ENCODE results near the gene DUSP10. TPM values are rescaled to one million over a fixed set of nuclear protein-coding genes. Genes with fewer than 3 reads are reported as not detected.

DUSP10 gene
- total and polyA plus RNA-seq, 2 of the 13 experiments (the other 11 are each of a cell fraction or from before 2014, with no cell fraction given): 2.1 to 4.4 TPM

DNA sequence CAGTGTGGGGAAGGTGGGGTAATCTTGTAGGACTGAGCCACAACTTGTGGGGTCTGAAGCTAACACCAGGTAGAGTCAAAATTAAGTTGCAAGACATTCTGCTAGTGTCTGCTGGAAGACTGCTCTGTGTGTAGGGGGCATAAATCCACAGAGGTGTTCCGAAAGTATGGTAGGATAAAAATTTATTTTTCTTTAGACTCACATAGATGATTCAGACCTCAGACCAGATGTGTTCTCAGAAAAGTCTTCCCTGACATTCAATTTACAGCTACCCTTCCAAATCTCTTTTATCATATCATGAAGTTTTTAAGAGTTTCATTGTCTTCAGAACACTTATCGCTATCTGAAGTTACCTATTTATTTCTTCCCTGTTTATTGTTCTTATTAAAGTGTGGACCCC, 21.3 kb downstream of the DUSP10 start:
- no peaks in the 10 kb centered on the region for H3K36me3 ChIP-seq (replicated peaks in 1 of 2; ENCODE audit: control insufficient read depth in 1 of 2, insufficient read depth in 2 of 2, low read length in 2 of 2)
- WGBS (ENCODE audit: low lambda C conversion rate): 98% methylated on average over 2 of the region's 2 CpGs
- peaks cover 46% of the 10 kb centered on the region for H3K4me1 ChIP-seq (ENCODE audit: insufficient read depth, low read length)
- no peak overlapping the region for H3K9ac ChIP-seq (ENCODE audit: insufficient read depth, low read depth, low read length)
- no peak for TF ChIP-seq SNAPC2 (CRISPR knock-in tag; IDR thresholded peaks at IDR 0.05)
- TF ChIP-seq ERF (CRISPR knock-in tag; IDR thresholded peaks at IDR 0.05): no peak
- TF ChIP-seq SIX4 (CRISPR knock-in tag; IDR thresholded peaks at IDR 0.05): no peak
- no peak for TF ChIP-seq ZSCAN29 (CRISPR knock-in tag; conservative IDR thresholded peaks at IDR 0.05)
- no peak for TF ChIP-seq ZNF3 (CRISPR knock-in tag; IDR thresholded peaks at IDR 0.05)
- TF ChIP-seq, protein P1, sequence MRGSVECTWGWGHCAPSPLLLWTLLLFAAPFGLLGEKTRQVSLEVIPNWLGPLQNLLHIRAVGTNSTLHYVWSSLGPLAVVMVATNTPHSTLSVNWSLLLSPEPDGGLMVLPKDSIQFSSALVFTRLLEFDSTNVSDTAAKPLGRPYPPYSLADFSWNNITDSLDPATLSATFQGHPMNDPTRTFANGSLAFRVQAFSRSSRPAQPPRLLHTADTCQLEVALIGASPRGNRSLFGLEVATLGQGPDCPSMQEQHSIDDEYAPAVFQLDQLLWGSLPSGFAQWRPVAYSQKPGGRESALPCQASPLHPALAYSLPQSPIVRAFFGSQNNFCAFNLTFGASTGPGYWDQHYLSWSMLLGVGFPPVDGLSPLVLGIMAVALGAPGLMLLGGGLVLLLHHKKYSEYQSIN (CRISPR knock-in tag; IDR thresholded peaks at IDR 0.05; ENCODE audit: borderline replicate concordance): no peak
- no peaks in the 10 kb centered on the region for H3K27me3 ChIP-seq (ENCODE audit: control insufficient read depth in 1 of 2, insufficient read depth in 2 of 2, low read length in 2 of 2)
- CTCF ChIA-PET (ENCODE audit: low intra/inter-chr PET ratio, low total read pairs): no interaction called here
- POLR2A ChIA-PET: interaction anchor here (1.2 kb wide), 1 partner anchor 21 kb away, joined by 3 read pairs; the partner anchor contains the start of gene DUSP10
- no peak for FAIRE-seq
- intact Hi-C loops (cut with micrococcal nuclease; ENCODE audit: unreplicated experiment): no loop called here
- H3K9me3 ChIP-seq (ENCODE audit: low read length): peaks cover 8% of the 10 kb centered on the region
- no peaks in the 10 kb centered on the region for H4K20me1 ChIP-seq (ENCODE audit: insufficient read depth, low read length)
- no peak overlapping the region for H3K4me3 ChIP-seq (replicated peaks in 1 of 3; ENCODE audit: insufficient read depth in 1 of 3, low read depth in 2 of 3, low read length in 3 of 3)
- no peak overlapping the region for H3K4me2 ChIP-seq (ENCODE audit: low read depth, low read length)
- no peak for ATAC-seq
- no peak overlapping the region for H3K27ac ChIP-seq (ENCODE audit: extremely low read length, insufficient read depth, low read length)
- in situ Hi-C loops (cut with HindIII; ENCODE audit: extremely low pct_ligation_motif_present, low pct_unique_long_range_greater_than_20kb): no loop called here
- no peak for DNase-seq (ENCODE audit: low spot score)
- BruUV-seq (replicated peaks): no TSS peak
- no peaks in the 10 kb centered on the region for H3K79me2 ChIP-seq (ENCODE audit: insufficient read depth, low read length)
- H2AFZ ChIP-seq (ENCODE audit: low read length): no peak overlapping the region

DNA sequence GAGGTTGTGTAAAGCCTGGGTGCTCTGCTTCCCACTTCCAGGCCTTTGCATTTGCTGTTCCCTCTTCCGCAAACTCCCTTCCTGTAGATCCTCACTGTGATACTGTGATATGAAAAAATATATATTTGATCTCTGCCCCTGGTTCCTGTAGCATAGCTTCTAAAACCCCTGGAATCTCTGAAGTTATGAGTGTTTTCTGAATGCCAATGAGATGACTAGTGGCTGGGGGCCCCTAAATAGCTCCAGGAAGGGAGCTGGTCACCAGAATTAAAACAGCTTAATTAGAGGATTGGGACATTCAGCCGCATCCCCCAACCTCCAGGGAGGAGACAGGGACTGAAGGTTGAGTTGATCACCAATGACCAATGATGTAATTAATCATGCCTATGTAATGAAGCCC, 21.9 kb downstream of the DUSP10 start:
- H3K79me2 ChIP-seq (ENCODE audit: insufficient read depth, low read length): no peaks in the 10 kb centered on the region
- FAIRE-seq (no peak), ATAC-seq (no peak), DNase-seq (ENCODE audit: low spot score) (no peak)
- H3K4me1 ChIP-seq (ENCODE audit: insufficient read depth, low read length): peaks cover 52% of the 10 kb centered on the region
- H4K20me1 ChIP-seq (ENCODE audit: insufficient read depth, low read length): no peaks in the 10 kb centered on the region
- no peak overlapping the region for H3K4me3 ChIP-seq (replicated peaks in 1 of 3; ENCODE audit: insufficient read depth in 1 of 3, low read depth in 2 of 3, low read length in 3 of 3)
- CTCF ChIA-PET (ENCODE audit: low intra/inter-chr PET ratio, low total read pairs): no interaction called here
- H3K9ac ChIP-seq (ENCODE audit: insufficient read depth, low read depth, low read length): no peak overlapping the region
- POLR2A ChIA-PET: interaction anchor here (1.2 to 3.4 kb wide), 3 partner anchors 11 to 22 kb away, joined by 3 to 92 read pairs (median 20); partner anchors contain the start of gene DUSP10
- peaks cover 8% of the 10 kb centered on the region for H3K9me3 ChIP-seq (ENCODE audit: low read length)
- BruUV-seq (replicated peaks): no TSS peak
- H3K27ac ChIP-seq (ENCODE audit: extremely low read length, insufficient read depth, low read length): no peak overlapping the region
- in situ Hi-C loops (cut with HindIII; ENCODE audit: extremely low pct_ligation_motif_present, low pct_unique_long_range_greater_than_20kb): no loop called here
- H2AFZ ChIP-seq (ENCODE audit: low read length): no peak overlapping the region
- H3K27me3 ChIP-seq (ENCODE audit: control insufficient read depth in 1 of 2, insufficient read depth in 2 of 2, low read length in 2 of 2): no peaks in the 10 kb centered on the region
- no peak overlapping the region for H3K4me2 ChIP-seq (ENCODE audit: low read depth, low read length)
- TF ChIP-seq ZNF234 (CRISPR knock-in tag; conservative IDR thresholded peaks at IDR 0.05) (no peak), ZNF136 (CRISPR knock-in tag; IDR thresholded peaks at IDR 0.05; ENCODE audit: low read depth) (no peak), MAFG (CRISPR knock-in tag; IDR thresholded peaks at IDR 0.05) (no peak), CBX2 (IDR thresholded peaks at IDR 0.05; ENCODE audit: low read depth, low read length) (no peak), CBX2 (CRISPR knock-in tag; IDR thresholded peaks at IDR 0.05; ENCODE audit: low read depth) (no peak), GATA4 (IDR thresholded peaks at IDR 0.05; ENCODE audit: borderline replicate concordance, low read depth) (no peak), ZNF3 (CRISPR knock-in tag; IDR thresholded peaks at IDR 0.05) (no peak), SIN3A (IDR thresholded peaks at IDR 0.05; ENCODE audit: borderline replicate concordance, low read depth, low read length) (no peak), ATAD3A (CRISPR knock-in tag; IDR thresholded peaks at IDR 0.05) (no peak), JUND (CRISPR knock-in tag; IDR thresholded peaks at IDR 0.05) (no peak), PAX8 (CRISPR knock-in tag; IDR thresholded peaks at IDR 0.05; ENCODE audit: borderline replicate concordance) (no peak), ZFP37 (CRISPR knock-in tag; IDR thresholded peaks at IDR 0.05; ENCODE audit: borderline replicate concordance) (no peak), YEATS2 (CRISPR knock-in tag; IDR thresholded peaks at IDR 0.05; ENCODE audit: borderline replicate concordance) (no peak), NFYC (CRISPR knock-in tag; IDR thresholded peaks at IDR 0.05) (no peak)
- TF ChIP-seq, protein P2, sequence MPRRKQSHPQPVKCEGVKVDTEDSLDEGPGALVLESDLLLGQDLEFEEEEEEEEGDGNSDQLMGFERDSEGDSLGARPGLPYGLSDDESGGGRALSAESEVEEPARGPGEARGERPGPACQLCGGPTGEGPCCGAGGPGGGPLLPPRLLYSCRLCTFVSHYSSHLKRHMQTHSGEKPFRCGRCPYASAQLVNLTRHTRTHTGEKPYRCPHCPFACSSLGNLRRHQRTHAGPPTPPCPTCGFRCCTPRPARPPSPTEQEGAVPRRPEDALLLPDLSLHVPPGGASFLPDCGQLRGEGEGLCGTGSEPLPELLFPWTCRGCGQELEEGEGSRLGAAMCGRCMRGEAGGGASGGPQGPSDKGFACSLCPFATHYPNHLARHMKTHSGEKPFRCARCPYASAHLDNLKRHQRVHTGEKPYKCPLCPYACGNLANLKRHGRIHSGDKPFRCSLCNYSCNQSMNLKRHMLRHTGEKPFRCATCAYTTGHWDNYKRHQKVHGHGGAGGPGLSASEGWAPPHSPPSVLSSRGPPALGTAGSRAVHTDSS (CRISPR knock-in tag; conservative IDR thresholded peaks at IDR 0.05): no peak
- 90% methylated on average over 2 of the region's 2 CpGs for WGBS (ENCODE audit: low lambda C conversion rate)
- intact Hi-C loops (cut with micrococcal nuclease; ENCODE audit: unreplicated experiment): no loop called here
- H3K36me3 ChIP-seq (replicated peaks in 1 of 2; ENCODE audit: control insufficient read depth in 1 of 2, insufficient read depth in 2 of 2, low read length in 2 of 2): no peaks in the 10 kb centered on the region
